Ishikawa (cell line): Measurements from ENCODE around the gene COPZ2.
A peak's percentile ranks its signal among the peaks of the same experiment; 100 is the strongest.

ENCODE experiments used
- CEBPB ChIP-seq: IDR thresholded peaks from 2 replicates; pipeline ENCODE4 v1.6.1; 2012
- CREB1 ChIP-seq: IDR thresholded peaks from 2 replicates; pipeline ENCODE4 v1.6.1; 2012; ENCODE audit warnings: low read depth
- EGR1 ChIP-seq: IDR thresholded peaks from 2 replicates; pipeline ENCODE4 v1.6.1; 2012
- EP300 ChIP-seq: IDR thresholded peaks from 2 replicates; pipeline ENCODE4 v1.6.1; 2012; ENCODE audit warnings: borderline replicate concordance
- FOXM1 ChIP-seq: IDR thresholded peaks from 2 replicates; pipeline ENCODE4 v1.6.1; 2012; ENCODE audit warnings: low read depth, borderline replicate concordance
- NFIC ChIP-seq: IDR thresholded peaks from 2 replicates; pipeline ENCODE4 v1.6.1; 2012
- RAD21 ChIP-seq: IDR thresholded peaks from 2 replicates; pipeline ENCODE4 v1.6.1; 2012; ENCODE audit warnings: low read depth
- TAF1 ChIP-seq: IDR thresholded peaks from 2 replicates; pipeline ENCODE4 v1.6.1; 2012; ENCODE audit warnings: low read depth, mild to moderate bottlenecking
- TCF12 ChIP-seq: IDR thresholded peaks from 2 replicates; pipeline ENCODE4 v1.6.1; 2012; ENCODE audit warnings: low read depth
- TEAD4 ChIP-seq: IDR thresholded peaks from 2 replicates; pipeline ENCODE4 v1.6.1; 2012
- YY1 ChIP-seq: IDR thresholded peaks from 2 replicates; pipeline ENCODE4 v1.6.1; 2012; ENCODE audit warnings: low read depth
- ZBTB7A ChIP-seq: IDR thresholded peaks from 2 replicates; pipeline ENCODE4 v1.6.1; 2012; ENCODE audit warnings: low read depth
- TF ChIP-seq, protein P1 (sequence below): IDR thresholded peaks from 2 replicates; pipeline ENCODE4 v1.6.1; 2012; ENCODE audit warnings: low read depth, mild to moderate bottlenecking
- TF ChIP-seq, protein P2 (sequence below): IDR thresholded peaks from 2 replicates; pipeline ENCODE4 v1.6.1; 2012
- TF ChIP-seq, protein P3 (sequence below): IDR thresholded peaks from 2 replicates; pipeline ENCODE4 v1.6.1; 2012

Gene COPZ2

DNA sequence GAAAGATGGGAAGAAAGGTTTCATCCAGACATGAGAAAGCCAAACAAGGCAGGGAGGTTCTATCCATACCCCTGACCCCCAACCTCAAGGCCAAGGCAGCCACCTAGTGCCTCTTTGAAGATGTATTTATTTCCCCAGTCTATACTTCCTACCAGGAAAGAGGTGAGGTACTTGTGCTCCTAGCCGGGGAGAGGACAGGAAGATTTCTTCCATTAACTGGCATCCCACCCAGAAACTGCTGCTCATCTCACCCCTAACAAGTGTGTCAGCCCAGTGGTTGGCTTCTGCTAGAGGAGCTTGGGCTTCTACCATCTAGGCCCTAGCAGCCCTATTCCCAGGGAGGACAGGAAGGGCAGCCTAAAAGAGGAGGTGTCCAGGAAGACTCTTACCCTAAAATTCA is 8.9 kb downstream of the COPZ2 start:
- TF ChIP-seq TAF1 (no peak), ZBTB7A (no peak), CEBPB (no peak), TEAD4 (no peak), NFIC (no peak)
- TF ChIP-seq, protein P1, sequence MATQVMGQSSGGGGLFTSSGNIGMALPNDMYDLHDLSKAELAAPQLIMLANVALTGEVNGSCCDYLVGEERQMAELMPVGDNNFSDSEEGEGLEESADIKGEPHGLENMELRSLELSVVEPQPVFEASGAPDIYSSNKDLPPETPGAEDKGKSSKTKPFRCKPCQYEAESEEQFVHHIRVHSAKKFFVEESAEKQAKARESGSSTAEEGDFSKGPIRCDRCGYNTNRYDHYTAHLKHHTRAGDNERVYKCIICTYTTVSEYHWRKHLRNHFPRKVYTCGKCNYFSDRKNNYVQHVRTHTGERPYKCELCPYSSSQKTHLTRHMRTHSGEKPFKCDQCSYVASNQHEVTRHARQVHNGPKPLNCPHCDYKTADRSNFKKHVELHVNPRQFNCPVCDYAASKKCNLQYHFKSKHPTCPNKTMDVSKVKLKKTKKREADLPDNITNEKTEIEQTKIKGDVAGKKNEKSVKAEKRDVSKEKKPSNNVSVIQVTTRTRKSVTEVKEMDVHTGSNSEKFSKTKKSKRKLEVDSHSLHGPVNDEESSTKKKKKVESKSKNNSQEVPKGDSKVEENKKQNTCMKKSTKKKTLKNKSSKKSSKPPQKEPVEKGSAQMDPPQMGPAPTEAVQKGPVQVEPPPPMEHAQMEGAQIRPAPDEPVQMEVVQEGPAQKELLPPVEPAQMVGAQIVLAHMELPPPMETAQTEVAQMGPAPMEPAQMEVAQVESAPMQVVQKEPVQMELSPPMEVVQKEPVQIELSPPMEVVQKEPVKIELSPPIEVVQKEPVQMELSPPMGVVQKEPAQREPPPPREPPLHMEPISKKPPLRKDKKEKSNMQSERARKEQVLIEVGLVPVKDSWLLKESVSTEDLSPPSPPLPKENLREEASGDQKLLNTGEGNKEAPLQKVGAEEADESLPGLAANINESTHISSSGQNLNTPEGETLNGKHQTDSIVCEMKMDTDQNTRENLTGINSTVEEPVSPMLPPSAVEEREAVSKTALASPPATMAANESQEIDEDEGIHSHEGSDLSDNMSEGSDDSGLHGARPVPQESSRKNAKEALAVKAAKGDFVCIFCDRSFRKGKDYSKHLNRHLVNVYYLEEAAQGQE: no peak

DNA sequence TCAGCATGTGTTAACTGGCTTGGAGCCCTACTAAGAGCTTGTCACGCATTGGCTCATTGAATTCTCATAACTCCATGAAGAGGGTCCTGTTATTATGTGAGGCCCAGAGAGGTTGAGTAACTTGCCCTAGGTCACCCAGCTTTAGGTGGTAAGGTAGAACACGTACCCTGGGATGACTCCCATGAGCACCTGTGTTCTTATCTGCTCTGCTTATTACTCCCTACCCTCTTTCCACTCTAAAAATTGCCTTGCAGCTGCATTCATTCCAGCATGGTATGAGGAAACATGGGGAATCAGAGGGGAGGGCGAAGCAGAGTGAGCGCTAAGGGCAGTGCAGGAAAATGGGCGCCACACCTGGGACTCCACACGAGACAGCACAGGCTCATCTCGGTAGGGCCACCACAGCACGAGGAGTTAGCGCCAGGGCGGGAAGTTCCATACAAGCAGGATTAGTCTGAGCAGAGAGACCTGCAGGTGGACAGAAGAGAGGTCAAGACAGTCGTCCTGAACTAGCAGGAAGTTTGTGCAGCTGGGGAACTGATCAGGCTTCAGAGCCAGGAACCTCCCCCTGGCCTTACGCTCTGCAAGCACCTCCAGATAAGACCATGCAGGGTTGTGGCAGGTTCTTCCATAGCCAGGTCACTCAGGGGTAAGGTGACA is 10.1 kb downstream of the COPZ2 start:
- no peak for TF ChIP-seq EGR1

DNA sequence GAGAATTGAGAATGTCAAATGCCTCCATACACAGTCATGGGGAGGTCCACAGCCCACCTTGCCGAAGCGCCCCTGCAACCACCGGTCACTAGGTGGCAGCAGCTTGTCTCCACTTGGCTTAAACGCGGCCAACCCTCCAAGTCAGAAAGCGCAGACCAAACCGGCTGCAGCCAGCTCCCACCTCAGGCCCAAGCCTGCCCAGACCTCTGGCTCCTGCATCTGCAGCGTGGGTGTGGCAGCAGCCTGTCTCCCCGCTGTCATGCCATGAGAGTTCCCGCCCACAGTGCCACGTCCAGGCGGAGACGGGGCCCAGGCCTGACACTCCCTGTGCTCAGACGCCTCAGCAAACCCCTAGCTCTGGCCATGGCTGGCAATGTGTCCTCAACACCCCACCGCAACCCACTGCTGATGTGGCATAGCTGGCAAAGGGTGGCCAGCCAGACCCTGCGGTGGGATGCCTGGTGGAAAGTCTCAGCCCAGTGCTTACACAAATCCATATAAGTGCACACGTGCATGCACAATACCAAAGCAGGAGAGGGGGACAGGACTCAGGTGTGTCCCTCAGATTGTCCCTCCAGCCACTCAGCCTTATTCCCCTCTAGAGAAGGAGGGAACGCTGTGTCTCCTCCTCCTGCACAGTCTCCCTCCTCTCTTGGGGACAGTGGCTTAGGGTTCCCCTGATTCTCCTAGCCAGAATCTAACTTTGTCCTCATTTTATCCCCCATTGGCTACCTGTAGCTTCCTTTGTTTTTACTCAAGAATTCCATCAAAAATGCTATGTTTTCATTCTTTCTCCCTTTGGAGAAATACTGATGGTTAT is 10.9 kb downstream of the COPZ2 start:
- TF ChIP-seq NFIC (no peak), FOXM1 (no peak), YY1 (no peak), CREB1 (no peak), EP300 (no peak), CEBPB (no peak), TEAD4 (no peak), RAD21 (peak; percentile 88), ZBTB7A (peak; percentile 89), EGR1 (no peak)
- TF ChIP-seq, protein P2, sequence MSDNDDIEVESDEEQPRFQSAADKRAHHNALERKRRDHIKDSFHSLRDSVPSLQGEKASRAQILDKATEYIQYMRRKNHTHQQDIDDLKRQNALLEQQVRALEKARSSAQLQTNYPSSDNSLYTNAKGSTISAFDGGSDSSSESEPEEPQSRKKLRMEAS: no peak
- TF ChIP-seq, protein P3, sequence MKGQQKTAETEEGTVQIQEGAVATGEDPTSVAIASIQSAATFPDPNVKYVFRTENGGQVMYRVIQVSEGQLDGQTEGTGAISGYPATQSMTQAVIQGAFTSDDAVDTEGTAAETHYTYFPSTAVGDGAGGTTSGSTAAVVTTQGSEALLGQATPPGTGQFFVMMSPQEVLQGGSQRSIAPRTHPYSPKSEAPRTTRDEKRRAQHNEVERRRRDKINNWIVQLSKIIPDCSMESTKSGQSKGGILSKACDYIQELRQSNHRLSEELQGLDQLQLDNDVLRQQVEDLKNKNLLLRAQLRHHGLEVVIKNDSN: no peak

DNA sequence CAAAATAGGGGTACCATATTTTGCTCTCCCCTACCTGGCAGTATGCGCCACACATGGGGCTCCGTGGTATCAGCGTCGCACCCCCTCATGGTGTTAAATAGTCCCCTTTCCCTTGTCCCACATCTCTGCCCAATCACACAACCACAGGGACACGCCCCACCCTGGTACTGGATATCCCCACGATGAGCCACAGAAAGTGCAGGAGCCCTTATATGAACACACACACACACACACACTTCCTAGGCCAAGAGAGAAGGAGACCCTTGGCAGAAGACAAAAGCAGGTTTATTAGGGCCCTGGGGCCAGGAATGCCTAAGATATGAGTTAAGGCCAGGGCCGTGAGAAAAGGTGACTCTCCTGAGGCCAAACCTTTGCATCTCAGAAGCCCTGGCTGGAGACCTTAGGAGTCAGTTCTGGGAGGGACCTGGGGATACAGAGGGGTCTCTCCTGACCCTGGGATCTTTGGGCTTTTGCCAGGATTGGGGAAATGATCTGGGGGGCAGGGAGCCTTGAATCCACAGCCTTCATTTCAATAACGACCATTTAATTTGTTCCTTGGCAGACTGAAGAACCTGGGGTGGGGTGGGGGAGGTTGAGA is 11.6 kb downstream of the COPZ2 start:
- no peak for TF ChIP-seq EP300
- TF ChIP-seq, protein P1: no peak
- TF ChIP-seq, protein P3: no peak
- no peak; the same call in 1 of the 2 replicates for TF ChIP-seq ZBTB7A
- no peak for TF ChIP-seq TCF12
- TF ChIP-seq EGR1: no peak

DNA sequence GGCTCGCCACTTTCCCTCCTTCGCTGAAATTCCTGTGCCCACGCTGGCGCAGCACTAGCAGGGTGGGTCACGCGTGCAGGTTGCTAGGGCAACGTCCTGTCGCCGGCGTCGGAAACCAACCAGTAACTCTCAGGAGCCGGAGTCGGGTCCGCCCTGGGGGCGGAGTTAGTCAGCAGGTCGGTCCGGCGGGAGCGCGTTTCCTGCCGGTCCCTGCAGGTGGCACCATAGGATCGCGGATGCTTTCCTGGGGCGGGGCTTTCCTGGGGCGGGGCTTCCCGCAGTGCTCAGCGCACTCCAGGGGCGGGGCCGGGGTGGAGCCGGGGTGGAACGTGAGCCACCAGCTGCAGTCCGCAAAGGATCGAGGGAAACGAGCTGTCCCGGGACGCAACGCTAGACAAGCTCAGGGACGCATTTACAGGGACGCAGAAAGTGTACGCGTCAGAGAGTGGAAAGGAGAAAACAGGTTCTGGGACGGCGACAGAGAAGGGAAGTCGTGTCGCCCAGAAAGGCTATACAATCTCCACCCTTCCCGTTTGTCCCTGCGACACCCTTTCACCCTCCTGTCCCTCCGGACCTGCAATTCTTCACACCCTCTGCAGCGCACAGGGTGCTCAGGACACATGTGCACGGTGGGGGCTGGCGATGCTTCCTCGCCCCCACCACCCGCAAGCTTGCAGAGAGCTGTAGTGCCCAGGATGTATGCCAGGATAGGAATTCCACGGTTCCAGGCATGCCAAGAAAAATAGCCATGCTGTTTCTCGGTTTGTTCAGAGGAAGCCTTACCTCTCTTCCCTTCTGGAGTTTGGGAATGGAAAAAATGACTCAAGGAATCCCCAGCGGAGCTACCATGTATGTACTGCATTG is 12.3 kb downstream of the COPZ2 start:
- TF ChIP-seq TCF12 (no peak), NFIC (no peak), RAD21 (peak; percentile 92), ZBTB7A (no peak), YY1 (0 out of 2 replicates have a peak, but pooled peaks have one; percentile 4), EGR1 (no peak), FOXM1 (no peak), CREB1 (0 out of 2 replicates have a peak, but pooled peaks have one; percentile 11), CEBPB (no peak), TEAD4 (peak; percentile 41; the same call in 1 of the 2 replicates), EP300 (0 out of 2 replicates have a peak, but pooled peaks have one; percentile 8), TAF1 (peak; percentile 30; the same call in 1 of the 2 replicates)
- TF ChIP-seq, protein P1: no peak
- TF ChIP-seq, protein P3: peak; percentile 87
- TF ChIP-seq, protein P2: peak; percentile 94
